Measurements from ENCODE around the gene ARHGEF28.

The ARHGEF28 gene

DNA sequence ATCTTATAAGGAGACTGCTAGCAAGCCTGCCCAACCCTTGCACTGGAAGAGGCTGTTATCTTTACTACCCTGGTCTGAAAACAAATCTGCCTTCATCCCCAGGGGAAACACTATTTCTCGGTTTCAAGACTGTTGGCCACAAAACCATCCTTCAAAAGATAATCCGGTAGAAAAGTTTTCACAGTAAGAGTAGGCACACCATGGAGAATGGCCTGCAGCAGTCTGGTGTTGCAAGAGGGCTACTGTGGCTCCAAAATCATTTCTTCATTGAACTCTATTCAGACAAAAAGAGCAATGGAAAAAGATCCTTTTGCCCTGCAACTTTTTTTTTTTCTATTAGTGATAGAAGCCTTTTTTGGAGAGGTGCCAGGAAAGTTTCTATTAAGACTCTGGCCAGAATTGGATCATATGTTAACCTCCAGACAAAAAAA, 163.9 kb downstream of the ARHGEF28 start:
- DNase-seq: no peak

DNA sequence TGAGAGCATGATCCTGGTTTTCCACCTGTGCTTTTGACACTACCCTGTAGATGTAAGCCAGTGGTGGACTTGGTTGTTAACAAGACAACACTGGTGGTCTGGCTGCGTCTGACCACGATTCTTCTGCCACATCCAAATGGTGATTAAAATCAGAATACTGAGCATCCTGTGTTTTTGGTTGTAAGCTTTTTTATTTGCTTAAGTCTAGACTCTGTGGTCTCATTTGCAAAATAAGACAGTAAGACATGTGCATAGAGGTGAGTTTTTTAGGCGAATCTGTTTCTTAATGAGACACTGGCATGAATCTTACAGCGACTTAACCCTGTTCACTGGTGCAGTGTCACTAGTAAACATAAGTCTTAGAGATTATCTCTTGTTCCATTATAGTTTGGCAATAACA, 165.4 kb downstream of the ARHGEF28 start:
- no peak for DNase-seq

DNA sequence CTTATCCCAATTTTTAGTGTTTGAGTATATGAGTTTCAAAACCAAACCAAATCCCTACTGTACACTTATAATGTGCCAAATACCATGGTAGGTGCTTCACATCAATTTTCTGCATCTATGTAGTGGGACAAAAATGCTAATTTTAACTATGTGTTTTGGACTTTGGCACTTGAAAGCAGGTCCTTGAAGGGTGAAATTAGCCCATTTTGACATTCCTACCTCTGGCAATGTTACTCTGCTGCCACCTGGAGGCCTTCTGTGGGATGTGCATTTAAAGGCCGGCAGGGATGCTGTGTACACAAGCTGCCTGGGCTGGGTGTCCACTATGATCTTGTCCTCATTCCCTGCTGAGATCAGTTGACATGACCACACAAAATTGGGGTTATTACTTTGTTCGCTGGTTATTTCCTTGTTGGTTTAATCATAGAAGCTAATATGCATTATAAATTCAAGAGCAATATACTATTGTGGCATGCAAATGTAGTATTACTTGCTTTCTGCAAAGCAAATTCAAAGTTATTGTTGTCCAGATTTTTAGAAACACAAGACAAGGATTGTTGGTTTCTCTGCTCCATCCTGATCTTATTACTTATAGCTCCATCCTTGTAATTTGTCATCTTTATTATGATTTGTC, 166.8 kb downstream of the ARHGEF28 start:
- peak; percentile 46 for DNase-seq

DNA sequence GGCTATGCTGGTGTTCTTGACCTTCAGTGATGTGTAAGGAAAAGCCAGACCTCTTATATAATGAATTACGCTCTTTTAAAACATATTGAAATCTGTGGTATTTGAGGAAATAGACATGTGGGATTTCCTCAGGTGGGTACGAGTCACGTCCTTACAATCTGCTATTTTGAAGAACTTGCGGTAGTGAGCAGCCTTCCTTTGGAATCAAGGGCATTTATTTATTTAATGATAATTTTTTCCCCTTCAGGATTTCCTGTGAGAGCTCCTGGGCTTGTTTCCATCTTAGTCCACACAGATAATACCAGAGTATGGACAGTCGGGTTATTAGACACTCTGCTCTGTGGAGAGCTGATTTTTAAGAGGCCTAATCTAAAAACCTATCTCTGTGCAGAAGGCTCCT, 167.9 kb downstream of the ARHGEF28 start:
- DNase-seq: no peak

DNA sequence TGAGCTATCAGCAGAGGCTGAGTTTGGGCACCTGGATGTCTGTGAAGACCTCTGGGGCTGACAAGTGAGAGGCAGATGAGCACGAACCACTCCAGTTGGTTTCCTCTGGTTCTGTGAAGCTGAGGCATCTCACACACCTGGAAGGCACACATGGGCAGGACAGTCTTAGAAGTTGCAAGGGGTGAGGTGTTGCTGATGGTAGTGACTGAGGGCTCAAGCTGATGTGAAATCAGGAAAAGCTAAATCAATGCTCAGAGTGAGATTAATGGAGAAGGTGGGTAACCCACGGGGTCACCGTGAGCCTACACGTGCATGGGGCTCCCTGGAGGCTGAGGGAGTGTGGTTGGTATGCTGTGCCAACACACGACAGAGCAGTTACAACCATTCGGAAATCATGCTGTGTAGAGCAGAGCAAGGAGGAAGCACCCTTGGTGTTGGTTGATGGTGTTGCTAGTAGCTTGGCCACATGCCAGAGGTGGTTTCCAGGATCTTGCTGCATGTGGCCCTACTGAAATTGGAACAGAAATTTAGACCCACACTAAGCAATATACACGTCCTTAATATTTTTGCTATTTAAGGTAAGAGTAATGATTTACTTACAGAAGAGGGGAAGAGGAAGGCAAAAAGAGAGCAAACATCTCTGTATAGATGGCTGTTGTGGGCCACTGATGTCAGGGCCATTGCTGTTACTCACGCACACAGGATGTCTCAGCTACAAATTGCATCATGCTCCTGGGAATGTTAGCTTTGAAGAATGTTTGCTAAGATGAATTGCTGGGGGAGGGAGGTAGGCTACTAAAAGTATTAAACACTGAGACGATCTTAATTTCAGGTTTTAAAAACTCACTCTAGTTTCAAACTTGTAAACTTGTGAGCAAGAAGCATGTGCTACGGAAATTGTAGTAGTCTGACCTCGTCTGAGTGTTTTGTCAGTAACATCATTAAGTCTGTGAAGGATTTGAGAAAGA, 170.5 kb downstream of the ARHGEF28 start:
- no peak for DNase-seq

DNA sequence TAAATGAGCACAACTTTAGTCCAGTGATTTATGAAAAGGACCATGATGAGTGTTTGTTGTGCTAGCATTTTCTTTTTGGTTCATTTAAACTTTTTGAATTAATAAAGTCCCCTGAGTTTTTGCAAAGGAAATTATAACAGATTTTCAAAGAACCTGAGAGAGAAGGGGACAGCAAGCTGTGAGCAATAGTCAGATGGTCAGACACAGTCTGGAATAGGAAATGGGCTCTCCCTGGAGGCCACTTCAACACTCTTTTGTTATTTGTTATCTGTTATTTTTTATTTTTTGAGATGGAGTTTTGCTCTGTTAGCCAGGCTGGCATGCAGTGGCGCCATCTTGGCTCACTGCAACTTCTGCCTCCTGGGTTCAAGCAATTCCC, 171.1 kb downstream of the ARHGEF28 start:
- no peak for DNase-seq

DNA sequence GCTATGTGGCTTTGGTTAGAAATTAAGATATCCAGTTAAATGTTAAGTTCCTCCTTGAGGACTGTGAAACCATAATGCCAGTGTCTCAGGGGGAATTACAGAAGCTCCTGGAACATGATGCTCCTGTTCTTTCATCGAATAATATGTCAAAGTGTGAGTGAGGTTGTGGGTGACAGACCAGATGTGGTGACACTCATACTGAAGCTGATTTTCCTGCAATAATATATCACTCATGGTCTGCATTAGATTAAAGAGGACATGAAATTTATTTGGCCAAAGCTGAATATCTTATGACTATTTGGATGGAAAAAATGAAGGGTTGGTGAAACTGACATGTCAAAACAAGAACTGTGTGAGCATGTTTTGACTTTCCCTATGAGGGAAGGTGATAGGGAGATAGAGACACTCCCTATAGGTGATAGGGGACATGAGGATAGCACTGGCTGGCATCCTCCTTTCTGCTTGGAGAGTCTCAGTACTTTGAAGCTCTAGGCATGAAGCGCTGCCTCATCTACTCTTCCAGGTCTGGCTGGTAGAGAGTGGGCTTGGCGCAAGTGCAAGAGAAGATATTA, 173.5 kb downstream of the ARHGEF28 start:
- no peak for DNase-seq

DNA sequence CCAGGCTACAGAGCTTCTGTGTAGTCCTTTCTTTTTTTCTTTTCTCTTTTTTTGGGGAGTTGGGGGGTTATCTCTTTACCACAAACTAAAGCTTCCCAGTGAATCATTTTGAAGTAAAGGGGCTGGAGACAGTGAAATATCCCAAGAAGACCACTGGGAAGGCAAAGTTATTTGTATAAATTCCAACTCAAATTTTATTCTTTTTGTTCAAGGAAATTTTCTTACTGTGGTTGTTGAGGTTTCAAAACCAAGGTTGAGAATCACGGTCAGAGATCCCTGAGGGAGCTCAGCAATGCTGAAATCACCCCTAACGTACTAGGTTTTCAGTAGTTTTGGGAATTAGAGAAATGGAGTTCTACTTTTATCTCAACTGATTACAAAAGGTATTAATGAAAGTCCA, 175.7 kb downstream of the ARHGEF28 start:
- DNase-seq: no peak

DNA sequence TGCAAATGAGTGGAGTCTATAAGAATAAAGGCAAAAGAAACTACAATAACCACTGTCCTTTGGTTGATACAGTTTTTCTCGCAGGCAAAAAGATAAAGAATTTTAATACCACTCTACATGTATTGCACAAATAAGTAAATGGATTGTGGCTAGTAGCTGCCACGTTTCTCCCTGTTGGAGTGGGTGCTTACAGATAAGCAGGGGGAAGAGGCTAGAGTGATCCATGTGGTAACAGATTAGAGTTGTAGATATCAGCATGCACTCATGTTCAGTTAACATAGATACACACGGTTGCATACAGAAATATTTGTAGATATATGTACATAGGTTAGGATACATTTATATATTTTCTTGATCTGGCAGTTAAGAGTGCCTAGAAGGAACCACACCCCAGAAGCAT, 179.5 kb downstream of the ARHGEF28 start:
- no peak for DNase-seq

DNA sequence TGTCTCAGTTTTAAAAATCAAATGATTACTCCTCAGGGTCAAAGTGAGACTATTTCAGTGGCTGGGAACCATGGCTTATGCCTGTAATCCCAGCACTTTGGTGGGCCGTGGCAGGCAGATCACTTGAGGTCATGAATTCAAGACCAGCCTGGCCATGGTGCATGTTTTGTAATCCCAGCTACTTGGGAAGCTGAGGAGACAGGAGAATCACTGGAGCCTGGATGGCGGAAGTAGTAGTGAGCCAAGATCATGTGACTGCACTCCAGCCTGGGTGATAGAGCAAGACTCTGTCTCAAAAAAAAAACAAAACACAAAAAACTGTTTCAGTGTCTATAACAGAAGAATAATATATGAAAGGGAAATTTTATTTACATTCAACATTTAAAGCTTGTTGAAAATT, 182.9 kb downstream of the ARHGEF28 start:
- no peak for DNase-seq

DNA sequence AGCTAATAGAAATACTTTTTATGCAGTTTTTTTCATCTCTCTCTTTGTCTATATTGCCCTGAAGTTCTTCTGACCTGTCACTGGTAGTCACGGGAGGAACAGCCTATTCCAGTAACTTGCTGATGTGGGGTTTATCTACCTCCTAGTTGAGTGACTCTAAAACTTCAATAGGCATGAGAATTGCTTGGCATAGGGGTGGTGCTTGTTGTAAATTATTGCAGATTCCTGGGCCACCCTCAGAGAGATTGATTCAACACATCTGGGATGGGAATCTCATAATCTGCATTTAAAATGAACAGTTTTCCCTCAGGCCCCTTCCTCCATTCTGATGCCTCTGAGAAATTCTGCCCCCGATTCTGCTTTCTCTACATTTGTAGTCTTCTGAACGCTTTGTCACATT, 184.4 kb downstream of the ARHGEF28 start:
- DNase-seq: no peak

DNA sequence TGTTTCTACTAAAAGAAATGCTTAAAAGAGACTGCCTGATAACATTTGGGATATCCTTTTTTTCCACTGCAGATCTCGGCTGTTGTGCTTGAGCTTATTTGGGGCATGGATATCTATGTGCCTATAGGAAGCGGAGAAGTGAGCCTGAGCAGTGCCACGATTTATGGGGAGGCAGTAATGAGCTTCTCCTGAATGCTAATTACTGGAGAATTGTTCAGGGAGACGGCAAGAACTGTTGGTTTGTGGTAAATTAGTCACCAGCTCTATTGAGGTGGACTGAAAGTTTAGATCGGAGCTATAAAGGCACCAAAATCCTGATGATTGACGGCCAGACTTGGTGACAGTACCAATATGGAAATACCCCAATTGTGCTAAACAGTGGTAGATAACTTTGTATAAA, 186.5 kb downstream of the ARHGEF28 start:
- no peak for DNase-seq

DNA sequence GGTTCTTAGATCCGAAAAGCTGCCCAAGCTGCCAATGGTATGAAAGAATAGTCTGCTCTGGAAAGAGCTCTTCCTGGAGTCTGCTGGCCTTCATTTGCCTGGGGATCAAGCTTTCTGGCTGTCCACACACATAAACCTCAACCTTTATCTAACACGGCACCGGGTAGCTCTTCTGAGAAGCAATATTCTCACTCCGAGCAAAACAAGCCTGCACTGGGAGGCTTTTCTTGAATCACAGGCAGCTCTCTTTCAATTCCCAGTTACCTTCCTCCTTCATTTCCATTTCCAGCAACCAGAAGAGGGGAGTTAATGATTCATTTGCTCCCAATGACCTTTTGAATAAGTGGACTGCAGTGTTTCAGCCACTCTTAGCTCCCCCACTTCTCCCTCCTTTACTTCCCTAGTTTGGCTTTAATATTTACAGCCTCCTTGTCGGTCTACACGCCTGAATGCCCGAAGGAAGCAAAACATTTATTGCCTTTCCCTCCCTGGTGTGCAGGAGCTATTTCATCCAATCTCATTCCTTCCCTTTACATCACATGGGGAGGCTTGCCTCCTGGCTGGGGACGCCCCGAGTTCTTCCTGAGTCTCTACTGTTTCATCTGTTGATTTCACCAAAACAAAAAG, 187.1 kb downstream of the ARHGEF28 start:
- DNase-seq: no peak

DNA sequence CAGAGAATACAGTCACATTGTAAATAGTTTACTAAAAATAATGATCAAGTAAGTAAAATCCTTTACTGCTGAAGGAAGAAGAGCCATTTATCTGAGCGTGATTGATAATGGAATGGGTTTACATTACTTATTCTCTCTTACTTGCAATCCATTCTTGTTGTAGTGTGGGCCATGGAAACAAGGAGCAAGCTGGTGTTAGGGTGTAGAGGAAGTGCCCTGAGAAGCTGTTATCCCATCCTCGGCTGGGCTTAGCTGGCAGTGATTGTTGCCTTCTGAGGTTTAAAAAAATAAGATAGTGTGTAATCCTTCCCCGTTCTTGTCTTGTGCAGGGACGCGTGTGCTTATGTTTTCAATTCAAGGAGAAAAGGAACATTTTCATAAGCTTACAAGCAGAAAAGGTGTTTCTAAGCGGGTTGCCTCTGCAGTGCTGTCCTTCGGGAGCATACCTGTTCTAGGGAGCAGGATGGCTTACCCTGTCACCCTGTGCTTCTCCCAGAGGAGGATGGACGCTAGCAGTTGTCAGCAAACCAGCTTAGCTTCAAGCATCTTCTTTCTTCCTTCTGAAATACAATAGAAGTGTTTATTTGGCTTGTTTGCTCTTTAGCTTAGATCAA, 188.3 kb downstream of the ARHGEF28 start:
- DNase-seq: no peak

DNA sequence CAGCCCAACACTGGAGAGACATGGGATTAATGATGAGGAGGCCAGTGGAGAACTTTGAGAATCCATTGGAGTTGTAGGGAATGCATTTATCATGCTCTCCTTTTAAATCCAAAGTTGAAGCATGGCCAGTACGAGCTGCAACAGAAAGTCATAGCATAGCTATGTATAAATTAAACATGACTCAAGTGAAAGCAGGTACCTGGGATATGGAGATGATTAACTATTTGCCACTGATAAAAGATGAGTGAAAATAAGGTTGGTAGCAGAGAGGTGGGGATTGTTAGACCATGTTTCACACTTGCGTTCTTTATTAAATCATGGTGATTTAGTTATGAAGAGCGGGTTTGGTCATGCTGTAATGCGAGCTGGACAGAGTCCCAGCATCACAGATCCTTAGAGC, 189.6 kb downstream of the ARHGEF28 start:
- no peak for DNase-seq

DNA sequence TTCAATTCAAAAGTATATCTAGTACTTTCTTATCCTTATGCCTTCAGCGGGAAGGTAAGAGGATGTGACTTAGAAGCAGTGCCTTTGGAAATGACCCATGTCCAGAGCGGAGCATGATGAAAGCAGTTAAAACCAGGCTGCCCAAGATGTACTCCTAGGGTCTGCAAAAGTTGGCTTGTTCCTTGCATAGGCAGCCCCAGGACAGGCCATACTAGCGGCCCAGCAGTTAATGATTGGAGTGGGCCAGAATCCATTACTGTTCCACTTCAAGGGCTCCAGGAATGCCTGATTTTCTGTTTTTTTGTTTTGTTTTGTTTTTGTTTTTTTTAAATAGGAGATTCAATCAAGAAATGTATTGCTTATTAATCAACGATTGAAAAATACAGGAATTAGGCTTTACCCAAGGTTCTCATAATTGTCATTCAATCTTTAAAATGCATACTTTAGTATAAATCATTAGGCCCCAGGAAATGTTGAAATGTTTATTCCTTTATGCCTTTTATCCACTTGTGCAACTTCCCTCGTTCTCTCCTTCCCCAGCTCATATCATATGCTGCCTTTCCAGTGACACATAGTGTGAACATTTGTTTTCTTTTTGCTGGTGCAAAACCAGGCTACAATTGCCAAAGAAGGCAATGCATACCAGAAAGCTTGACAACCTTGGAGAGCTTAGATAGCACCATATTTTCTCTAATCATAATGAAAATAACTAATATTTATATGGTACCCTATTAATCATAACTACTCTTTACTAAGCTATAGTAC, 190.8 kb downstream of the ARHGEF28 start:
- no peak for DNase-seq

DNA sequence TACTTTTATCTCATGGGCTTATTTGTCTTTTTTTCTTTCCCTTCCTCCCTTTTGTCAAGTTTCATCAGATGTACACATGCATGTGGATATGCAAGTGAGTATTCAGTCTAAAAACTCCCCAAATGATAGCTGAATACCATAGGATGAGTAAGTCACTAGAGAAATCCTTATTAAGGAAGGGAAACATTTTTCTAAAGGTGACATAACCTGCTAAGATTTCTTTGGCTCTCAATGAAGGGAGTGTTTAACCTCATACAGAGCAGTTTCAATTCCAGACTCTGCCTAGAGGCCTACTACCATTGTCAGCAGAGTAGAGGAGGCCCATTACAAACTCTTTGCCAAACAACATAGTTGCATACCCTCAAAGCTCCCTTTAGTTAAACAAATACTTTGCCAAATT, 192.4 kb downstream of the ARHGEF28 start:
- no peak for DNase-seq

DNA sequence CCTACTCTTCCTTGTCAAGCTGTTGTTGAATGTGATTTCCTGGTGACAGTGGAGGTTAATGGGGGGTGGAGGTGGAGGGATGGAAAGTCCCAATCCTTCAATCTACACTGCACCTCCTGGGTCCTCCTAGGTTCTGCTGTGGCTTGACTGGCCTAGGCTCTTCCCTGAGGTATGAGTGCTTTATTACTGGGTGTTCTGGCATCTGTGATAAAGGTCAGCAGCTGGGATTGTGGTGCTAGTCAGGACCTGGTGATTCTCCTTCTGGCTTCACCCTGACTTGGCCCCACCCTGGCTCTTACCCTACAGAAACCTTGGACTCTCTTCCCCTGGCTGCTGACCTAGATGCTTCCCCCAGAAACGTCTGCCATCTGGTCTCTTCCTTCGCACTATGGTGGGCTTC, 194.3 kb downstream of the ARHGEF28 start:
- no peak for DNase-seq

DNA sequence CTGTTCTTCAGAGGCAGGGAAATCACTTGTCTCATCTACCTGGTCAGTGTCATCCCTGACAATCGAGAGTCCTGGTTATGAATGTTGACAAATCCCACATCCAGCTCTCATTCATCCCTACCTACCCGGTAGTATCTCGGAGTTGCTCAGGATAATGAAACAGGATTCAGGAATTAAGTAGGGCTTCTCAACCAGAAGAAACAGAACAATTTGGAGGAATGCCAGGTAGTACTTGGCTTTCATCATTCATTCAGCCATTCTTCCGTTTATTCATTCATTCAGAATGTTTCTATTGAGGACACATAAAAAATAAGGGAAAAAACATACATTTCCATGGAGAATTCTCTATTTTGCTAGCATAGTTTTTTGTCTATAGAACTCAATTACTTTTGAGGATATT, 195.0 kb downstream of the ARHGEF28 start:
- no peak for DNase-seq

DNA sequence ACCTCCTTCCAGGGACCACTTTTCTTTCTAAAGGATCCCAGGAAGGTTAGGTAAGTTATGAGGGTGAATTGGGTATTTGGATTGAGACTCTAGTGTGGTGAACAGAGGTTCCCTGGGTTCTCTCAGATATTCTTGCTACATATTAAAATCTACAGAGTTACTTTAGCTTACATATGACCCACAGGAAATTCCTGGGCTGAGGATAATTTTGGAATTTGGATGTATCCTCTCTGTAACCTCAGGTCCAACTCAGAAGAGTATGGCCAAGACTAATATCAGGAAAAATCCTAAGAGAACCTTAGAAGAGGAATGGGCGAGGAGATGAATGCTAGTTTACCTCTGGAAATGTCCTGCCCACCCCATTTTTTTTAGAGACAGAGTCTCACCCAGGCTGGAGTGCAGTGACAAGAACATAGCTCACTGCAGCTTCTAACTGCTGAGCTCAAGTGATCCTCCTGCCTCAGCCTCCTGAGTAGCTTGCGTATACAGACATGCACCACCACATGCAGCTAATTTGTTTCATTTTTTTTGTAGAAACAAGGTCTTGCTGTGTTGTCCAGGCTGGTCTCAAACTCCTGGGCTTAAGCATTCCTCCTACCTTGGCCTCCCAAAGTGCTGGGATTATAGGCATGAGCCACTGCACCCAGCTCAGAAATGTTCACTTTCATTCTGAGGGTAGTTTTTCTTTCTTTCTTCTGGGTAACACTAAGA, 196.4 kb downstream of the ARHGEF28 start:
- no peak for DNase-seq

DNA sequence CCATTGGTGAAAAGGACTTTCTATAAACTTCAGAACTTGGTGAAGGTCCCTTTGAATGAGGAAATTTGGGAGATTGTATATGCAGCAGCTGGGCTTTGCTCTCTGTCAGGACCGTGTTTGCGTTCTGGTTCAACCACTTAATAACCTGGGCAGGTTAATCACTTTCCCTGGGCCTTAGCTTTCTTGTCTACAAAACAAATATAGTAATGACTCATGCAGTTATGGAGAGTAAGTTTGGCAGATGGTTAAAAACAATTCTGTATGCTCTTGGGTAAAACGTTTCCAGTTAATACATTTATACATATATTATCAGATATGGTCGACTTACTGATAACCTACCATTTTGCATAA, 197.0 kb downstream of the ARHGEF28 start:
- DNase-seq: no peak

DNA sequence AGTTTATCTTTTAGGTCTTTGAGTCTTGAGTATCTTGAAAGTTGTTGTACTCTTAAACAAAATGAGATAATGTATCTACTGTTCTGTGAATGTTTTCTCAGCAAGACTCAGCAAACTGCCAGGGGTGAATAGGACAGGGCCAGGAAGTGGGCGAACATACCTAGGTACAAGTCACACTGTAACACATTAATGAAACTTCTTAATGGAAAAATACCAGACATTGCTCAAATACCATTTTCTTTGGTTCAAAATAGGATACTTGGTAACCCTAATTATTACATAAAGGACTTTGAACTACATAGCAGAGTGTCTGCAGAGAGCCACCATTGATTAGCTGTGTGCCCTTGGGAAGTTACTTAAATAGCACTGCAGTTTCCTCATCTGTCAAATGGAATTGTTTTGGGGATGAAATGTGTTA, 197.5 kb downstream of the ARHGEF28 start:
- no peak for DNase-seq
